Fibroblast of lung (primary cell): ENCODE data around the gene FGFR2.

Experiments used
- EZH2 ChIP-seq: IDR thresholded peaks from 2 replicates; pipeline ENCODE4 v1.5.1; 2012; ENCODE audit warnings: low read length, control low read depth, mild to moderate bottlenecking; ENCODE audit errors: missing control alignments
- TF ChIP-seq, protein P1 (sequence below), 2 donors: IDR thresholded peaks in 1 of 2; conservative IDR thresholded peaks in 1 of 2; 1 replicate in 1 of 2; 2 replicates in 1 of 2; pipeline ENCODE4 v1.5.1; 2011 to 2012; ENCODE audit warnings: low read length in 2 of 2, control low read depth in 1 of 2, inconsistent platforms in 1 of 2, low read depth in 1 of 2, mild to moderate bottlenecking in 1 of 2

DNA sequence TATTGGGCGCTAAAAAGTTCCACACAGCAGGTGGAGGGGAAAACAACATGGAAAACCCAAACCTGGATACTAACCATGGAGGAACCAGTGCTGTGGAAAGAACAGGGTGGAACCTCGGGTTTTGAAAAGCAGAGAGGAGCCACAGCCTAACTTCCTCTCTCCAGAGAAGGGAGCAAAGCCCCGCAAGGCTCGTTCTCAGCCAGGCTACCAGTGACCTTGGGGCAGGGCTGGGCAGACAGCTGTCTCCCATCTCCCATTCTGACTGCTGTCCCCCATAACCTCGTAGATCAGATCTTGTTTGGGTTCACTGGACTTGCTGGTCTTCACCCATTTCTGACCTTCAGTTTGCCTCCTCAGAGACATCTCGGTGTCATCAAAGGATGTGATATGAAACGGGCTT lies 47.5 kb upstream of the FGFR2 start:
- TF ChIP-seq, protein P1, sequence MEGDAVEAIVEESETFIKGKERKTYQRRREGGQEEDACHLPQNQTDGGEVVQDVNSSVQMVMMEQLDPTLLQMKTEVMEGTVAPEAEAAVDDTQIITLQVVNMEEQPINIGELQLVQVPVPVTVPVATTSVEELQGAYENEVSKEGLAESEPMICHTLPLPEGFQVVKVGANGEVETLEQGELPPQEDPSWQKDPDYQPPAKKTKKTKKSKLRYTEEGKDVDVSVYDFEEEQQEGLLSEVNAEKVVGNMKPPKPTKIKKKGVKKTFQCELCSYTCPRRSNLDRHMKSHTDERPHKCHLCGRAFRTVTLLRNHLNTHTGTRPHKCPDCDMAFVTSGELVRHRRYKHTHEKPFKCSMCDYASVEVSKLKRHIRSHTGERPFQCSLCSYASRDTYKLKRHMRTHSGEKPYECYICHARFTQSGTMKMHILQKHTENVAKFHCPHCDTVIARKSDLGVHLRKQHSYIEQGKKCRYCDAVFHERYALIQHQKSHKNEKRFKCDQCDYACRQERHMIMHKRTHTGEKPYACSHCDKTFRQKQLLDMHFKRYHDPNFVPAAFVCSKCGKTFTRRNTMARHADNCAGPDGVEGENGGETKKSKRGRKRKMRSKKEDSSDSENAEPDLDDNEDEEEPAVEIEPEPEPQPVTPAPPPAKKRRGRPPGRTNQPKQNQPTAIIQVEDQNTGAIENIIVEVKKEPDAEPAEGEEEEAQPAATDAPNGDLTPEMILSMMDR (conservative IDR thresholded peaks at IDR 0.05 in 1 of 2, IDR thresholded peaks at IDR 0.05 in 1 of 2; ENCODE audit: low read depth in 1 of 2, low read length in 2 of 2): no peak
- TF ChIP-seq EZH2: no peak
